ENCODE measurements around the gene SPR. TPM values are rescaled to one million over a fixed set of nuclear protein-coding genes. Genes with fewer than 3 reads are reported as not detected.
A peak's percentile ranks its signal among the peaks of the same experiment; 100 is the strongest.

SPR gene
- total RNA-seq, 4 donors from 2014 or later = 83.8 to 431 (median 98.0) TPM

GRCh38 chr2:72886505-72887031, 640 bp upstream of the SPR start:
- TF ChIP-seq POLR2A (IDR thresholded peaks at IDR 0.05) (no peak), POLR2AphosphoS5 (IDR thresholded peaks at IDR 0.05) (no peak), EP300 (IDR thresholded peaks at IDR 0.05; ENCODE audit: low read depth) (no peak), CTCF (IDR thresholded peaks at IDR 0.05) (no peak)
- Histone ChIP-seq H3K9me3 (no peaks in the 10 kb centered on the region), H3K4me3 (peak overlapping the region; percentile 68 to 95 (median 72)), H3K4me1 (peaks cover 5 to 43% (median 27%) of the 10 kb centered on the region in 4 donors), H3K27ac (peak overlapping the region; percentile 91 to 95 (median 92)), H3K36me3 (peaks cover 0 to 5% (median 2%) of the 10 kb centered on the region in 4 donors), H3K27me3 (peaks cover 22% of the 10 kb centered on the region)
- DNase-seq = no peak
- in situ Hi-C loops (cut with MboI; ENCODE audit: low pct_ligation_motif_present in 1 of 4, low pct_unique_long_range_greater_than_20kb in 1 of 4, low sequenced_read_pairs in 3 of 4) (loop anchor here in 2 of 4 donors (25.0 kb wide), 2 partner anchors 276 to 301 kb away; no protein-coding TSS in a partner anchor), intact Hi-C loops (cut with DNase I; ENCODE audit: low total_unique reads) (no loop called here)
- WGBS, 2 donors (ENCODE audit: low coverage in 1 of 2) = 50 to 59% methylated on average over 4 to 7 of the region's 7 CpGs

- intact Hi-C loops (cut with DNase I; ENCODE audit: low total_unique reads) = no loop called here
- TF ChIP-seq POLR2AphosphoS5 (IDR thresholded peaks at IDR 0.05) (peak in 2 of 3 donors; percentile 4 to 7), CTCF (IDR thresholded peaks at IDR 0.05) (peak; percentile 85 to 93 (median 91)), POLR2A (IDR thresholded peaks at IDR 0.05) (no peak), EP300 (IDR thresholded peaks at IDR 0.05; ENCODE audit: low read depth) (no peak)
- Histone ChIP-seq H3K27ac (peak overlapping the region; percentile 91 to 95 (median 92)), H3K4me3 (peak overlapping the region; percentile 68 to 95 (median 72)), H3K9me3 (no peaks in the 10 kb centered on the region), H3K36me3 (peaks cover 0 to 9% (median 2%) of the 10 kb centered on the region in 4 donors), H3K4me1 (peaks cover 5 to 43% (median 27%) of the 10 kb centered on the region in 4 donors), H3K27me3 (peaks cover 11% of the 10 kb centered on the region)
- WGBS, 2 donors (ENCODE audit: low coverage in 1 of 2) = 8% methylated on average over 21 of the region's 21 CpGs; no CpG with 5 or more reads in 1 of the 2 donors
- in situ Hi-C loops (cut with MboI; ENCODE audit: low pct_ligation_motif_present in 1 of 4, low pct_unique_long_range_greater_than_20kb in 1 of 4, low sequenced_read_pairs in 3 of 4) = loop anchor here in 2 of 4 donors (25.0 kb wide), 2 partner anchors 274 to 299 kb away; no protein-coding TSS in a partner anchor
- peak; percentile 93 for DNase-seq
These were observed 681 bp downstream of the SPR start for GRCh38 chr2:72887740-72888437.

GRCh38 chr2:72888438-72889202, 1.4 kb downstream of the SPR start:
- intact Hi-C loops (cut with DNase I; ENCODE audit: low total_unique reads) = no loop called here
- in situ Hi-C loops (cut with MboI; ENCODE audit: low pct_ligation_motif_present in 1 of 4, low pct_unique_long_range_greater_than_20kb in 1 of 4, low sequenced_read_pairs in 3 of 4) = loop anchor here in 2 of 4 donors (25.0 kb wide), 2 partner anchors 274 to 299 kb away; no protein-coding TSS in a partner anchor

More at GRCh38 chr2:72888438-72889202, 1.4 kb downstream of the SPR start:
- Histone ChIP-seq H3K36me3 (peaks cover 0 to 9% (median 2%) of the 10 kb centered on the region in 4 donors), H3K4me3 (peak overlapping the region in 3 of 4 donors; percentile 68 to 95 (median 70)), H3K27me3 (peaks cover 3% of the 10 kb centered on the region), H3K27ac (no peak overlapping the region), H3K4me1 (peaks cover 5 to 43% (median 27%) of the 10 kb centered on the region in 4 donors), H3K9me3 (no peaks in the 10 kb centered on the region)
- no peak for TF ChIP-seq EP300 (IDR thresholded peaks at IDR 0.05; ENCODE audit: low read depth)
- no peak for TF ChIP-seq POLR2AphosphoS5 (IDR thresholded peaks at IDR 0.05)
- TF ChIP-seq CTCF (IDR thresholded peaks at IDR 0.05) = no peak
- no peak for TF ChIP-seq POLR2A (IDR thresholded peaks at IDR 0.05)
- DNase-seq = no peak
- WGBS, 2 donors (ENCODE audit: low coverage in 1 of 2) = 68% methylated on average over 11 of the region's 11 CpGs; no CpG with 5 or more reads in 1 of the 2 donors
